SJSA1 (cell line): Measurements from ENCODE around the gene NR3C2. TPM values are rescaled to one million over a fixed set of nuclear protein-coding genes. Genes with fewer than 3 reads are reported as not detected.

Experiments used
- DNase-seq, 2 experiments: peaks; one replicate each; pipeline ENCODE4 v3.0.0-alpha.2; 2015 to 2020; ENCODE audit warnings: low spot score in 2 of 2, low read depth in 1 of 2
- H3K27ac ChIP-seq: fragments of 250-450 bp; sonication (Bioruptor Pico); 2 replicates; pipeline ENCODE4 v1.5.1; 2020; ENCODE audit warnings: mild to moderate bottlenecking, moderate library complexity
- H3K27me3 ChIP-seq: fragments of 250-450 bp; sonication (Bioruptor Pico); replicated peaks from 2 replicates; pipeline ENCODE4 v1.5.1; 2020; ENCODE audit warnings: mild to moderate bottlenecking, moderate library complexity
- H3K36me3 ChIP-seq: fragments of 250-450 bp; sonication (Bioruptor Pico); 2 replicates; pipeline ENCODE4 v1.5.1; 2020; ENCODE audit warnings: mild to moderate bottlenecking
- H3K4me1 ChIP-seq: fragments of 250-450 bp; sonication (Bioruptor Pico); replicated peaks from 2 replicates; pipeline ENCODE4 v1.6.1; 2021; ENCODE audit warnings: mild to moderate bottlenecking
- H3K4me3 ChIP-seq: fragments of 250-450 bp; sonication (Bioruptor Pico); 2 replicates; pipeline ENCODE4 v1.5.1; 2020; ENCODE audit warnings: mild to moderate bottlenecking
- H3K9me3 ChIP-seq: fragments of 250-450 bp; sonication (Bioruptor Pico); replicated peaks from 2 replicates; pipeline ENCODE4 v1.5.1; 2020; ENCODE audit warnings: mild to moderate bottlenecking
- total RNA-seq: library from RNA; depleted of rRNA; stranded (reverse); fragments of >200 nt; shearing (Covaris generic); gene quantifications from 2 replicates; pipeline ENCODE4 v1.2.3, GENCODE V29; 2014

NR3C2 gene
- total RNA-seq, 1 experiment from 2014 or later = 0.11 TPM

GRCh38 chr4:148444296-148445070 lies 2.3 kb upstream of the NR3C2 start:
- Histone ChIP-seq H3K27me3 (peaks cover 89% of the 10 kb centered on the region), H3K9me3 (no peaks in the 10 kb centered on the region), H3K4me1 (peaks cover 31% of the 10 kb centered on the region), H3K36me3 (no peaks in the 10 kb centered on the region), H3K4me3 (peak overlapping the region; percentile 42), H3K27ac (no peak overlapping the region)
- peak in 1 of 2 experiments; percentile 10 for DNase-seq

GRCh38 chr4:148443512-148444295 lies 1.5 kb upstream of the NR3C2 start:
- Histone ChIP-seq H3K4me3 (peak overlapping the region; percentile 42), H3K36me3 (no peaks in the 10 kb centered on the region), H3K27ac (no peak overlapping the region), H3K9me3 (no peaks in the 10 kb centered on the region), H3K27me3 (peaks cover 92% of the 10 kb centered on the region), H3K4me1 (peaks cover 31% of the 10 kb centered on the region)
- DNase-seq = no peak

- peaks cover 31% of the 10 kb centered on the region for H3K4me1 ChIP-seq
- H3K36me3 ChIP-seq = no peaks in the 10 kb centered on the region
- H3K9me3 ChIP-seq = no peaks in the 10 kb centered on the region
- H3K27ac ChIP-seq = no peak overlapping the region
- H3K4me3 ChIP-seq = peak overlapping the region; percentile 45
- no peak for DNase-seq
- peaks cover 88% of the 10 kb centered on the region for H3K27me3 ChIP-seq
Observed at GRCh38 chr4:148442832-148443511, 758 bp upstream of the NR3C2 start.

GRCh38 chr4:148441624-148441985 lies 609 bp downstream of the NR3C2 start:
- no peak for DNase-seq
- Histone ChIP-seq H3K9me3 (no peaks in the 10 kb centered on the region), H3K27ac (no peak overlapping the region), H3K4me3 (peak overlapping the region; percentile 45), H3K27me3 (peaks cover 81% of the 10 kb centered on the region), H3K36me3 (no peaks in the 10 kb centered on the region), H3K4me1 (peaks cover 31% of the 10 kb centered on the region)

- Histone ChIP-seq H3K4me3 (no peak overlapping the region), H3K27ac (no peak overlapping the region), H3K4me1 (peaks cover 9% of the 10 kb centered on the region), H3K36me3 (no peaks in the 10 kb centered on the region), H3K9me3 (no peaks in the 10 kb centered on the region), H3K27me3 (peaks cover 46% of the 10 kb centered on the region)
- DNase-seq = no peak
Observed at GRCh38 chr4:148438047-148438446, 4.2 kb downstream of the NR3C2 start.

- Histone ChIP-seq H3K27me3 (peaks cover 41% of the 10 kb centered on the region), H3K4me1 (peaks cover 5% of the 10 kb centered on the region), H3K27ac (no peak overlapping the region), H3K4me3 (no peak overlapping the region), H3K36me3 (no peaks in the 10 kb centered on the region), H3K9me3 (no peaks in the 10 kb centered on the region)
- no peak for DNase-seq
Observed at GRCh38 chr4:148437439-148437838, 4.8 kb downstream of the NR3C2 start.

- DNase-seq = no peak
- no peaks in the 10 kb centered on the region for H3K9me3 ChIP-seq
- no peaks in the 10 kb centered on the region for H3K36me3 ChIP-seq
- H3K27ac ChIP-seq = no peak overlapping the region
- H3K4me1 ChIP-seq = no peaks in the 10 kb centered on the region
- H3K27me3 ChIP-seq = peaks cover 35% of the 10 kb centered on the region
- no peak overlapping the region for H3K4me3 ChIP-seq
Observed at GRCh38 chr4:148436512-148436911, 5.7 kb downstream of the NR3C2 start.

GRCh38 chr4:148435654-148436406 lies 6.4 kb downstream of the NR3C2 start:
- Histone ChIP-seq H3K36me3 (no peaks in the 10 kb centered on the region), H3K4me3 (no peak overlapping the region), H3K27ac (no peak overlapping the region), H3K27me3 (peaks cover 30% of the 10 kb centered on the region), H3K4me1 (no peaks in the 10 kb centered on the region), H3K9me3 (no peaks in the 10 kb centered on the region)
- DNase-seq = no peak

GRCh38 chr4:148434075-148434773 lies 8.0 kb downstream of the NR3C2 start:
- Histone ChIP-seq H3K36me3 (no peaks in the 10 kb centered on the region), H3K4me3 (no peak overlapping the region), H3K27ac (no peak overlapping the region), H3K4me1 (no peaks in the 10 kb centered on the region), H3K9me3 (no peaks in the 10 kb centered on the region), H3K27me3 (peaks cover 19% of the 10 kb centered on the region; the same call in 1 of the 2 replicates)
- DNase-seq = no peak

GRCh38 chr4:148431401-148431800 lies 10.8 kb downstream of the NR3C2 start:
- Histone ChIP-seq H3K27me3 (peaks cover 10% of the 10 kb centered on the region; the same call in 1 of the 2 replicates), H3K27ac (no peak overlapping the region), H3K9me3 (no peaks in the 10 kb centered on the region), H3K36me3 (no peaks in the 10 kb centered on the region), H3K4me1 (no peaks in the 10 kb centered on the region), H3K4me3 (no peak overlapping the region)
- no peak for DNase-seq

GRCh38 chr4:148430854-148431253 lies 11.4 kb downstream of the NR3C2 start:
- Histone ChIP-seq H3K27me3 (peaks cover 10% of the 10 kb centered on the region; the same call in 1 of the 2 replicates), H3K4me3 (no peak overlapping the region), H3K36me3 (no peaks in the 10 kb centered on the region), H3K9me3 (no peaks in the 10 kb centered on the region), H3K4me1 (no peaks in the 10 kb centered on the region), H3K27ac (no peak overlapping the region)
- no peak for DNase-seq

GRCh38 chr4:148429206-148429605 lies 13.0 kb downstream of the NR3C2 start:
- Histone ChIP-seq H3K36me3 (no peaks in the 10 kb centered on the region), H3K4me3 (no peak overlapping the region), H3K4me1 (no peaks in the 10 kb centered on the region), H3K27ac (no peak overlapping the region), H3K27me3 (peaks cover 10% of the 10 kb centered on the region), H3K9me3 (no peaks in the 10 kb centered on the region)
- no peak for DNase-seq

GRCh38 chr4:148426643-148427042 lies 15.6 kb downstream of the NR3C2 start:
- H3K9me3 ChIP-seq = no peaks in the 10 kb centered on the region

More at GRCh38 chr4:148426643-148427042, 15.6 kb downstream of the NR3C2 start:
- Histone ChIP-seq H3K27ac (no peak overlapping the region), H3K4me3 (no peak overlapping the region), H3K27me3 (peaks cover 9% of the 10 kb centered on the region), H3K36me3 (no peaks in the 10 kb centered on the region), H3K4me1 (no peaks in the 10 kb centered on the region)
- DNase-seq = no peak
